KMS-11 (cell line): Measurements from ENCODE around the gene MRPS10.

Experiments used
- H2AFZ ChIP-seq: fragments of 200-600 bp; sonication (generic); 2 replicates; pipeline ENCODE4 v1.6.1; 2016; ENCODE audit warnings: antibody characterized with exemption, mixed run types, low read depth
- H3K27ac ChIP-seq: fragments of 200-600 bp; sonication (generic); 2 replicates; pipeline ENCODE4 v1.6.1; 2016; ENCODE audit warnings: mild to moderate bottlenecking, mixed run types
- H3K27me3 ChIP-seq: fragments of 200-600 bp; sonication (generic); 2 replicates; pipeline ENCODE4 v1.6.1; 2017; ENCODE audit warnings: mild to moderate bottlenecking, low read depth, mixed run types, moderate library complexity; ENCODE audit not compliant: insufficient read depth
- H3K36me3 ChIP-seq: fragments of 200-600 bp; sonication (generic); 2 replicates; pipeline ENCODE4 v1.6.1; 2017; ENCODE audit warnings: mild to moderate bottlenecking, mixed run types; ENCODE audit not compliant: insufficient read depth
- H3K4me1 ChIP-seq: fragments of 200-600 bp; sonication (generic); 2 replicates; pipeline ENCODE4 v1.6.1; 2016; ENCODE audit warnings: mild to moderate bottlenecking, low read depth, mixed run types; ENCODE audit not compliant: poor library complexity, severe bottlenecking
- H3K4me2 ChIP-seq: fragments of 200-600 bp; sonication (generic); 2 replicates; pipeline ENCODE4 v1.7.0; 2016; ENCODE audit warnings: mild to moderate bottlenecking, mixed run types
- H3K4me3 ChIP-seq: fragments of 200-600 bp; sonication (generic); IDR thresholded peaks from 2 replicates; pipeline ENCODE4 v1.6.1; 2017; ENCODE audit warnings: low read depth, low read length, mixed read lengths; ENCODE audit not compliant: insufficient read depth
- H3K79me2 ChIP-seq: fragments of 200-600 bp; sonication (generic); 2 replicates; pipeline ENCODE4 v1.6.1; 2016; ENCODE audit warnings: low read depth, mixed run types; ENCODE audit not compliant: insufficient read depth
- H3K9ac ChIP-seq: fragments of 200-600 bp; sonication (generic); 2 replicates; pipeline ENCODE4 v1.6.1; 2016; ENCODE audit warnings: mild to moderate bottlenecking, mixed run types
- H4K20me1 ChIP-seq: fragments of 200-600 bp; sonication (generic); 2 replicates; pipeline ENCODE4 v1.6.1; 2016; ENCODE audit warnings: mild to moderate bottlenecking, mixed run types; ENCODE audit not compliant: insufficient read depth
- TF ChIP-seq, protein P1 (sequence below): fragments of 200-600 bp; sonication (generic); conservative IDR thresholded peaks from 2 replicates; pipeline ENCODE4 v1.6.1; 2017; ENCODE audit warnings: low read depth, mild to moderate bottlenecking, antibody characterized with exemption, low read length, moderate library complexity, mixed read lengths

Gene MRPS10

DNA sequence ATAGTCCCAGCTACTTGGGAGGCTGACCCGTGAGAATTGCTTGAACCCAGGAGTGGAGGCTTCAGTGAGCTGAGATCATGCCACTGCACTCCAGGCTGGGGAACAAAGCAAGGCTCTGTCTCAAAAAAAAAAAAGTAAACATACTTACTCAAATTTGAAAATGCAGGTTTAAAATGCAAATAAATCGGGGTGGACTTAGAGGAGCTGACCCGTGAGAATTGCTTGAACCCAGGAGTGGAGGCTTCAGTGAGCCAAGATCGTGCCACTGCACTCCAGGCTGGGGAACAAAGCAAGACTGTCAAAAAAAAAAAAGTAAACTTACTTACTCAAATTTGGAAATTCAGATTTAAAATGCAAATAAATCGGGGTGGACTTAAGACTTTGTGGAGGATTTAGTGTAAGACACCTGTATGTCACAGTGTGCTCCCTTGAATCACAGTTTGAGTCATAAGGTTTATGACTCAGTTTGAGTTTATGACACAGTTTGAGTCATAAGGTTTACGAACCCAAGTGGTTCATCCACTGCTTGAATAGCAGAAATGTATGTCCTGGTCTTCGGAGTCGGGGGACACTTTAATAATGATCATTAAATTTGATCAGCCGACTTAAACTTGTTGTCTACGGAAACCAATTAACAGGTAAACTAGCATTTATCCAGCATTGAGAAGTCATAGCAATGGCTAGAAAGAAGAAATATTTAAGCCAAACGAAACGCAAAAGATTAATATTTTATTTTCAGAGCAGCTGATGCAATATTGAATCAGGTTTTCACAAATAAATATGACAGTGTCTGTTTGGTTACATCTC, 6.8 kb upstream of the MRPS10 start:
- Histone ChIP-seq H3K27ac (no peak overlapping the region), H2AFZ (no peak overlapping the region), H3K9ac (no peak overlapping the region), H3K27me3 (no peaks in the 10 kb centered on the region), H3K4me3 (no peak overlapping the region), H3K36me3 (no peaks in the 10 kb centered on the region), H3K79me2 (no peaks in the 10 kb centered on the region), H4K20me1 (no peaks in the 10 kb centered on the region), H3K4me2 (no peak overlapping the region), H3K4me1 (no peaks in the 10 kb centered on the region)
- TF ChIP-seq, protein P1, sequence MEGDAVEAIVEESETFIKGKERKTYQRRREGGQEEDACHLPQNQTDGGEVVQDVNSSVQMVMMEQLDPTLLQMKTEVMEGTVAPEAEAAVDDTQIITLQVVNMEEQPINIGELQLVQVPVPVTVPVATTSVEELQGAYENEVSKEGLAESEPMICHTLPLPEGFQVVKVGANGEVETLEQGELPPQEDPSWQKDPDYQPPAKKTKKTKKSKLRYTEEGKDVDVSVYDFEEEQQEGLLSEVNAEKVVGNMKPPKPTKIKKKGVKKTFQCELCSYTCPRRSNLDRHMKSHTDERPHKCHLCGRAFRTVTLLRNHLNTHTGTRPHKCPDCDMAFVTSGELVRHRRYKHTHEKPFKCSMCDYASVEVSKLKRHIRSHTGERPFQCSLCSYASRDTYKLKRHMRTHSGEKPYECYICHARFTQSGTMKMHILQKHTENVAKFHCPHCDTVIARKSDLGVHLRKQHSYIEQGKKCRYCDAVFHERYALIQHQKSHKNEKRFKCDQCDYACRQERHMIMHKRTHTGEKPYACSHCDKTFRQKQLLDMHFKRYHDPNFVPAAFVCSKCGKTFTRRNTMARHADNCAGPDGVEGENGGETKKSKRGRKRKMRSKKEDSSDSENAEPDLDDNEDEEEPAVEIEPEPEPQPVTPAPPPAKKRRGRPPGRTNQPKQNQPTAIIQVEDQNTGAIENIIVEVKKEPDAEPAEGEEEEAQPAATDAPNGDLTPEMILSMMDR: no peak

DNA sequence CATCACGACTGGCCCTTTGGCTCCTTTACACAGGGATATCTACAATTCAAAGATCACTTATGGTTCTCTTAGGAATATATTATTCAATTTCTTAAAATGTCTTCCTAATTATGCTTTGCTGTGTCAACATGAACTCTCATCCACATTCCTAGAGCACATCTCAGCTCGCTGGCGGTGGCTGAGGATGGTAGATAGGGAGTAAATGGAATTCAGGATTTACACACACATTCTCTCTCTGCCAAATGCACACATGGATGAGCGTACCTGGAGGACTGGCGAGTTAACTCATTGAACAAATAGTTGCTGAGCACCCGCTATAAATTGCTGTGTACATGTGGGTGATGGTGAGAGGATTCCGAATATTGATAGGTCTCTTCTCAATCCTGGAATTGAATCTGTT, 4.8 kb upstream of the MRPS10 start:
- Histone ChIP-seq H3K27me3 (no peaks in the 10 kb centered on the region), H3K4me1 (peaks cover 6% of the 10 kb centered on the region), H3K79me2 (peaks cover 1% of the 10 kb centered on the region; the same call in 1 of the 2 replicates), H3K4me2 (no peak overlapping the region), H3K27ac (no peak overlapping the region), H4K20me1 (no peaks in the 10 kb centered on the region), H3K9ac (no peak overlapping the region), H3K36me3 (no peaks in the 10 kb centered on the region), H3K4me3 (no peak overlapping the region), H2AFZ (no peak overlapping the region)
- TF ChIP-seq, protein P1: no peak

DNA sequence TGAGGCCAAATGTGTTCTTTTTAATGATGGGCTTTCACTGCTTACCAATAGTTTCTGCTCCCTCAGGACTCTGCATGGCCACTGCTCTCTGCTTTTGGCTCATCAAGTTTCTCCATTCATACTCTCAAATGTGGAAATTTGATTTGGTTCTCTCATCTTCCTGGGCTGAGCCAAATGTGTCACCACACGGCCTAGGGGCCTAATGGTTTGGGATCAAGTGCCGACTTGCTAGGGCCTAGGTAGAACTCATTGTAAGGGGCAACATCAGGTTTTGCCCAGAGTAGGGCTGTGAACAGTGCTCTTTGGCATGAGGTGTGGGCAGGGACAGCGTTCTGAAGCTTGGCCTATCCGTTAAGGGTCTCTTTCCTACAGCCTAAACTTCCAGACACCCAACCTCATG, 3.9 kb upstream of the MRPS10 start:
- Histone ChIP-seq H3K4me2 (no peak overlapping the region), H4K20me1 (no peaks in the 10 kb centered on the region), H2AFZ (no peak overlapping the region), H3K27ac (no peak overlapping the region), H3K4me1 (peaks cover 10% of the 10 kb centered on the region), H3K4me3 (no peak overlapping the region), H3K79me2 (peaks cover 10% of the 10 kb centered on the region; the same call in 1 of the 2 replicates), H3K36me3 (no peaks in the 10 kb centered on the region), H3K9ac (no peak overlapping the region), H3K27me3 (no peaks in the 10 kb centered on the region)
- TF ChIP-seq, protein P1: no peak

- Histone ChIP-seq H3K4me1 (peaks cover 11% of the 10 kb centered on the region), H3K4me2 (no peak overlapping the region)
Measured at GRCh38 chr6:42220807-42221206, 3.1 kb upstream of the MRPS10 start.

More at GRCh38 chr6:42220807-42221206, 3.1 kb upstream of the MRPS10 start:
- no peaks in the 10 kb centered on the region for H3K36me3 ChIP-seq
- TF ChIP-seq, protein P1: no peak
- H2AFZ ChIP-seq: no peak overlapping the region
- no peak overlapping the region for H3K4me3 ChIP-seq
- H3K79me2 ChIP-seq: peaks cover 12% of the 10 kb centered on the region; the same call in 1 of the 2 replicates
- no peaks in the 10 kb centered on the region for H4K20me1 ChIP-seq
- no peak overlapping the region for H3K27ac ChIP-seq
- no peaks in the 10 kb centered on the region for H3K27me3 ChIP-seq
- no peak overlapping the region for H3K9ac ChIP-seq
